ENCODE data around the gene CLCA4. TPM values are rescaled to one million over a fixed set of nuclear protein-coding genes. Genes with fewer than 3 reads are reported as not detected.

CLCA4 gene
- total RNA-seq, 1 experiment from 2014 or later, result 0.08 TPM

- in situ Hi-C loops (cut with HindIII; ENCODE audit: low pct_unique_long_range_greater_than_20kb, low sequenced_read_pairs), result no loop called here
- ChIA-PET CTCF (no interaction called here), POLR2A (no interaction called here)
- Histone ChIP-seq H3K9me3 (ENCODE audit: control insufficient read depth, insufficient read depth, low read depth, low read length) (no peaks in the 10 kb centered on the region), H3K4me3 (ENCODE audit: low read depth in 2 of 2, low read length in 2 of 2) (no peak overlapping the region), H3K36me3 (ENCODE audit: control insufficient read depth, insufficient read depth, low read length) (no peaks in the 10 kb centered on the region), H3K27ac (ENCODE audit: low read length) (no peak overlapping the region), H3K4me1 (ENCODE audit: control insufficient read depth, insufficient read depth, low read length) (no peaks in the 10 kb centered on the region), H3K27me3 (ENCODE audit: control insufficient read depth, insufficient read depth, low read length) (peaks cover 5% of the 10 kb centered on the region)
- DNase-seq (ENCODE audit: low read depth, low spot score) (no peak), ATAC-seq (no peak)
- no TSS peak for BruUV-seq (replicated peaks)
- intact Hi-C loops (cut with micrococcal nuclease; ENCODE audit: unreplicated experiment), result no loop called here
- TF ChIP-seq SIN3A (IDR thresholded peaks at IDR 0.05; ENCODE audit: borderline replicate concordance, insufficient read depth, low read depth, low read length) (no peak), CTCF (IDR thresholded peaks at IDR 0.05) (no peak), REST (IDR thresholded peaks at IDR 0.05; ENCODE audit: insufficient read depth in 1 of 2, low read depth in 2 of 2, low read length in 1 of 2) (no peak), TCF7L2 (IDR thresholded peaks at IDR 0.05; ENCODE audit: low read depth, low read length) (no peak), POLR2AphosphoS5 (IDR thresholded peaks at IDR 0.05; ENCODE audit: low read depth, low read length) (no peak)
These were observed 34.4 kb downstream of the CLCA4 start for GRCh38 chr1:86581231-86581630.

- DNase-seq (ENCODE audit: low read depth, low spot score) (no peak), ATAC-seq (no peak)
- in situ Hi-C loops (cut with HindIII; ENCODE audit: low pct_unique_long_range_greater_than_20kb, low sequenced_read_pairs), result no loop called here
- ChIA-PET POLR2A (no interaction called here), CTCF (no interaction called here)
- Histone ChIP-seq H3K9me3 (ENCODE audit: control insufficient read depth, insufficient read depth, low read depth, low read length) (no peaks in the 10 kb centered on the region), H3K4me1 (ENCODE audit: control insufficient read depth, insufficient read depth, low read length) (no peaks in the 10 kb centered on the region), H3K27ac (ENCODE audit: low read length) (no peak overlapping the region), H3K4me3 (ENCODE audit: low read depth in 2 of 2, low read length in 2 of 2) (no peak overlapping the region), H3K27me3 (ENCODE audit: control insufficient read depth, insufficient read depth, low read length) (peaks cover 5% of the 10 kb centered on the region), H3K36me3 (ENCODE audit: control insufficient read depth, insufficient read depth, low read length) (no peaks in the 10 kb centered on the region)
- TF ChIP-seq POLR2AphosphoS5 (IDR thresholded peaks at IDR 0.05; ENCODE audit: low read depth, low read length), result no peak
- no peak for TF ChIP-seq SIN3A (IDR thresholded peaks at IDR 0.05; ENCODE audit: borderline replicate concordance, insufficient read depth, low read depth, low read length)
- no peak for TF ChIP-seq REST (IDR thresholded peaks at IDR 0.05; ENCODE audit: insufficient read depth in 1 of 2, low read depth in 2 of 2, low read length in 1 of 2)
- no peak for TF ChIP-seq TCF7L2 (IDR thresholded peaks at IDR 0.05; ENCODE audit: low read depth, low read length)
- no peak for TF ChIP-seq CTCF (IDR thresholded peaks at IDR 0.05)
- intact Hi-C loops (cut with micrococcal nuclease; ENCODE audit: unreplicated experiment), result no loop called here
- BruUV-seq (replicated peaks), result no TSS peak
These were observed 35.3 kb downstream of the CLCA4 start for GRCh38 chr1:86582161-86582560.
